Upper lobe of right lung (tissue), 1 donor: Measurements from ENCODE around the gene JCAD. TPM values are rescaled to one million over a fixed set of nuclear protein-coding genes. Genes with fewer than 3 reads are reported as not detected.

Source experiments
- ATAC-seq: fragments of 200-7000 bp; cut with Tn5 transposase; one replicate; pipeline ENCODE4 v1.9.1; 2020; ENCODE audit warnings: mild to moderate bottlenecking, moderate library complexity
- DNase-seq: peaks from one replicate; pipeline ENCODE4 v3.0.0-alpha.2; 2020
- H3K27ac ChIP-seq: fragments of 200-600 bp; one replicate; pipeline ENCODE4 v1.8.0; 2022
- H3K27me3 ChIP-seq: fragments of 200-600 bp; one replicate; pipeline ENCODE4 v1.8.0; 2022; ENCODE audit warnings: mild to moderate bottlenecking
- H3K36me3 ChIP-seq: fragments of 200-600 bp; one replicate; pipeline ENCODE4 v1.8.0; 2022
- H3K4me1 ChIP-seq: fragments of 200-600 bp; one replicate; pipeline ENCODE4 v1.8.0; 2022
- H3K4me3 ChIP-seq: fragments of 200-600 bp; one replicate; pipeline ENCODE4 v1.8.0; 2022; ENCODE audit warnings: mild to moderate bottlenecking
- H3K9me3 ChIP-seq: fragments of 200-600 bp; one replicate; pipeline ENCODE4 v1.8.0; 2022
- CTCF ChIP-seq: fragments of 200-600 bp; IDR thresholded peaks from one replicate; pipeline ENCODE4 v1.8.0; 2022; ENCODE audit warnings: antibody characterized with exemption
- intact Hi-C: fragments of 100-400 bp; cut with DNase I; formaldehyde crosslinking; loops from one replicate; pipeline ENCODE4 v1.11.0; 2022
- total RNA-seq: library from RNA; stranded (reverse); fragmentation: NEBNext Ultra II Directional; extraction: Animal tissue kit (Norgen Biotek cat#: 25700); gene quantifications from one replicate; pipeline ENCODE4 v1.2.1, GENCODE V29; 2021
- donor health status: DM: no; HTN: yes; CAD: no; lungs with severe emphysema.

JCAD gene
- total RNA-seq, 1 donor from 2014 or later: 67.6 TPM

GRCh38 chr10:30096564-30096963 lies 37.2 kb upstream of the JCAD start:
- DNase-seq: no peak

GRCh38 chr10:30095631-30096422 lies 36.4 kb upstream of the JCAD start:
- no peaks in the 10 kb centered on the region for H3K36me3 ChIP-seq
- intact Hi-C loops: no loop called here
- TF ChIP-seq CTCF: no peak
- no peaks in the 10 kb centered on the region for H3K27me3 ChIP-seq
- no peak overlapping the region for H3K4me3 ChIP-seq
- no peaks in the 10 kb centered on the region for H3K9me3 ChIP-seq
- DNase-seq (no peak), ATAC-seq (no peak)
- H3K4me1 ChIP-seq: no peaks in the 10 kb centered on the region
- no peak overlapping the region for H3K27ac ChIP-seq

More at GRCh38 chr10:30096564-30096963, 37.2 kb upstream of the JCAD start:
- Histone ChIP-seq H3K4me1 (no peaks in the 10 kb centered on the region), H3K9me3 (no peaks in the 10 kb centered on the region), H3K27ac (no peak overlapping the region), H3K27me3 (no peaks in the 10 kb centered on the region), H3K36me3 (no peaks in the 10 kb centered on the region), H3K4me3 (no peak overlapping the region)
- intact Hi-C loops: no loop called here
- no peak for ATAC-seq
- no peak for TF ChIP-seq CTCF

GRCh38 chr10:30094601-30095000 lies 35.2 kb upstream of the JCAD start:
- no peaks in the 10 kb centered on the region for H3K4me1 ChIP-seq
- H3K27ac ChIP-seq: no peak overlapping the region
- H3K27me3 ChIP-seq: no peaks in the 10 kb centered on the region
- H3K4me3 ChIP-seq: no peak overlapping the region
- no peaks in the 10 kb centered on the region for H3K9me3 ChIP-seq
- DNase-seq (no peak), ATAC-seq (no peak)
- no peaks in the 10 kb centered on the region for H3K36me3 ChIP-seq
- intact Hi-C loops: no loop called here
- TF ChIP-seq CTCF: no peak

GRCh38 chr10:30093303-30093950 lies 34.0 kb upstream of the JCAD start:
- no peak for ATAC-seq
- no peak for DNase-seq
- H3K9me3 ChIP-seq: no peaks in the 10 kb centered on the region
- intact Hi-C loops: no loop called here
- H3K36me3 ChIP-seq: no peaks in the 10 kb centered on the region
- H3K4me3 ChIP-seq: no peak overlapping the region
- no peak for TF ChIP-seq CTCF
- no peaks in the 10 kb centered on the region for H3K27me3 ChIP-seq
- H3K4me1 ChIP-seq: no peaks in the 10 kb centered on the region
- H3K27ac ChIP-seq: no peak overlapping the region

GRCh38 chr10:30092151-30092790 lies 32.9 kb upstream of the JCAD start:
- DNase-seq (no peak), ATAC-seq (no peak)
- intact Hi-C loops: no loop called here
- H3K4me1 ChIP-seq: no peaks in the 10 kb centered on the region
- no peaks in the 10 kb centered on the region for H3K9me3 ChIP-seq
- TF ChIP-seq CTCF: no peak
- no peaks in the 10 kb centered on the region for H3K27me3 ChIP-seq
- H3K36me3 ChIP-seq: no peaks in the 10 kb centered on the region
- no peak overlapping the region for H3K4me3 ChIP-seq
- no peak overlapping the region for H3K27ac ChIP-seq
